Prostate gland (tissue), 2 donors: ENCODE data around the gene GOLT1A. TPM values are rescaled to one million over a fixed set of nuclear protein-coding genes. Genes with fewer than 3 reads are reported as not detected.
"Not testable (repeated sequence)": the region's sequence is repeated elsewhere in the genome, so short reads cannot be mapped to it uniquely, and the experiment has no call there.

Experiments
- DNase-seq: peaks from one replicate; pipeline ENCODE4 v3.0.0-alpha.2; 2019; ENCODE audit warnings: low spot score
- H3K27ac ChIP-seq, 2 donors: fragments of 200-600 bp; sonication (generic); 2 replicates each; pipeline ENCODE4 v1.5.1; 2017 to 2019
- H3K27me3 ChIP-seq: fragments of 200-600 bp; sonication (generic); replicated peaks from 2 replicates; pipeline ENCODE4 v1.5.1; 2019; ENCODE audit not compliant: insufficient read depth
- H3K36me3 ChIP-seq, 2 donors: fragments of 200-600 bp; sonication (generic); 1 replicate in 1 of 2; 2 replicates in 1 of 2; pipeline versions ENCODE4 v1.5.1 to v1.8.1; 2017 to 2019
- H3K4me1 ChIP-seq: fragments of 200-600 bp; sonication (generic); replicated peaks from 2 replicates; pipeline ENCODE4 v1.5.1; 2019
- H3K4me3 ChIP-seq, 2 donors: fragments of 200-600 bp; sonication (generic); 2 replicates each; pipeline ENCODE4 v1.5.1; 2017 to 2019
- H3K9me3 ChIP-seq: fragments of 200-600 bp; sonication (generic); 2 replicates; pipeline ENCODE4 v1.5.1; 2017
- CTCF ChIP-seq, 4 experiments: fragments of 200-600 bp in 2 of 4; fragments of 450-650 bp in 2 of 4; sonication (generic) in 2 of 4; IDR thresholded peaks; 1 replicate in 3 of 4; 2 replicates in 1 of 4; pipeline ENCODE4 v1.5.1; 2016 to 2019; ENCODE audit warnings: antibody characterized with exemption in 4 of 4, mild to moderate bottlenecking in 2 of 4, moderate library complexity in 2 of 4
- POLR2A ChIP-seq: fragments of 450-650 bp; IDR thresholded peaks from one replicate; pipeline ENCODE4 v1.6.1; 2016; ENCODE audit warnings: antibody characterized with exemption, mild to moderate bottlenecking
- POLR2AphosphoS5 ChIP-seq: sonication (generic); formaldehyde crosslinking; IDR thresholded peaks from one replicate; pipeline ENCODE4 v1.6.1; 2017; ENCODE audit warnings: antibody characterized with exemption
- WGBS: methylation state at CpG from one replicate; pipeline ENCODE4 v1.1.5; 2018; 5-methylcytosine and 5-hydroxymethylcytosine counted together
- intact Hi-C: fragments of 100-400 bp; cut with DNase I; formaldehyde crosslinking; loops from one replicate; pipeline ENCODE4 v1.14.2; 2022
- total RNA-seq, 2 donors: library from RNA; depleted of rRNA; stranded (reverse); fragments of >200 nt; gene quantifications; one replicate each; pipeline ENCODE4 v1.1.0, GENCODE V29; 2016

Gene GOLT1A
- total RNA-seq, 2 donors from 2014 or later = 3.0 to 3.6 TPM

GRCh38 chr1:204241050-204241449 lies 27.3 kb upstream of the GOLT1A start:
- Histone ChIP-seq H3K36me3 (peaks cover 0 to 4% of the 10 kb centered on the region in 2 donors), H3K27me3 (no peaks in the 10 kb centered on the region), H3K4me1 (no peaks in the 10 kb centered on the region), H3K4me3 (no peak overlapping the region), H3K27ac (no peak overlapping the region), H3K9me3 (no peaks in the 10 kb centered on the region)
- TF ChIP-seq POLR2AphosphoS5 = peak; percentile 21
- no peak for TF ChIP-seq POLR2A
- TF ChIP-seq CTCF (IDR thresholded peaks at IDR 0.05) = peak in 2 of 4 experiments; percentile 11 to 39
- 46% methylated on average over 2 of the region's 2 CpGs for WGBS
- DNase-seq = peak; percentile 24
- intact Hi-C loops = no loop called here

- intact Hi-C loops = no loop called here
- no peaks in the 10 kb centered on the region for H3K4me1 ChIP-seq
- H3K27me3 ChIP-seq = no peaks in the 10 kb centered on the region
- no peak overlapping the region for H3K27ac ChIP-seq
- no peaks in the 10 kb centered on the region for H3K9me3 ChIP-seq
- TF ChIP-seq POLR2A (no peak), CTCF (IDR thresholded peaks at IDR 0.05) (no peak), POLR2AphosphoS5 (no peak)
- peaks cover 0 to 4% of the 10 kb centered on the region in 2 donors for H3K36me3 ChIP-seq
- H3K4me3 ChIP-seq = no peak overlapping the region
- DNase-seq = no peak
- 91% methylated on average over 1 of the region's 1 CpG for WGBS
Observed at GRCh38 chr1:204240233-204240632, 26.4 kb upstream of the GOLT1A start.

GRCh38 chr1:204239401-204239800 lies 25.6 kb upstream of the GOLT1A start:
- H3K27me3 ChIP-seq, H3K4me3 ChIP-seq, H3K4me1 ChIP-seq, DNase-seq, H3K9me3 ChIP-seq, H3K36me3 ChIP-seq, intact Hi-C loops, H3K27ac ChIP-seq: not testable (repeated sequence)
- WGBS = 94% methylated on average over 3 of the region's 3 CpGs

- H3K4me3 ChIP-seq, H3K9me3 ChIP-seq, H3K27me3 ChIP-seq, DNase-seq, H3K27ac ChIP-seq, H3K4me1 ChIP-seq, intact Hi-C loops, H3K36me3 ChIP-seq: not testable (repeated sequence)
- 86% methylated on average over 2 of the region's 2 CpGs for whole genome bisulfite sequencing
Observed at GRCh38 chr1:204238520-204238919, 24.7 kb upstream of the GOLT1A start.

- DNase-seq, intact Hi-C loops, H3K4me1 ChIP-seq, H3K27ac ChIP-seq, H3K27me3 ChIP-seq, H3K36me3 ChIP-seq, H3K9me3 ChIP-seq, H3K4me3 ChIP-seq: not testable (repeated sequence)
- 100% methylated on average over 1 of the region's 1 CpG for WGBS
Observed at GRCh38 chr1:204237515-204237914, 23.7 kb upstream of the GOLT1A start.

GRCh38 chr1:204232526-204232925 lies 18.7 kb upstream of the GOLT1A start:
- H3K27ac ChIP-seq = no peak overlapping the region
- H3K4me1 ChIP-seq = no peaks in the 10 kb centered on the region
- peaks cover 3 to 11% of the 10 kb centered on the region in 2 donors for H3K36me3 ChIP-seq
- no peaks in the 10 kb centered on the region for H3K27me3 ChIP-seq
- DNase-seq = no peak
- H3K4me3 ChIP-seq = no peak overlapping the region
- H3K9me3 ChIP-seq = no peaks in the 10 kb centered on the region
- TF ChIP-seq POLR2A (no peak), CTCF (IDR thresholded peaks at IDR 0.05) (no peak), POLR2AphosphoS5 (no peak)
- intact Hi-C loops = no loop called here
